ENCODE data around the gene CORO2B.

DNA sequence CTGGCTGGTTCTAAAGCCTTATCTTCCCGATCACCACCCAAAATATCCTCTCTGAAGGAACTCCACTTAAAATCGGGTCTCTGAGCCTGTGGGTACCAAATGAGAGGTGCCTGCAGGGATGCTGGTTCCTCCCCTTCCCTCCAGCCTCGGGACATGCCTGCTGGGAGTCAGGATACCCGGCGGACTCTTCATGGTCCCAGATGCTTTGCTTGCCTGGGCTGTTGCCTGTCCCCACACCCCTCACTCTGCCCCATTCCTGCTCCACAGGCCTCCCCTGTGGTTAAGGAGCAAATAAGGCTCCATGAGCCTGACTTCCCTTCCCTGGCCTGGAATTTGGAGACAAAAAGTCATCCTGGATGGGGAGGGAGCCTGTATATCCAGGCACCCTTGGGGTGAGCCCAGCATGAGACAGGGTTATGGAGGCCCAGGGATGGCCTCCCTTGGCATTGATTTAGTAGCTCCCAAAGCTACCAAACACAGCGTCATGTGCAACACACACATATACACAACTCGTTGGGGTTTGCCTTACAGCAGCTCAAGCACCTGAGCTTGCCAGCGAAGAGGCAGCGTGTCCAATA, 12.3 kb upstream of the CORO2B start:
- TF ChIP-seq, protein P1, sequence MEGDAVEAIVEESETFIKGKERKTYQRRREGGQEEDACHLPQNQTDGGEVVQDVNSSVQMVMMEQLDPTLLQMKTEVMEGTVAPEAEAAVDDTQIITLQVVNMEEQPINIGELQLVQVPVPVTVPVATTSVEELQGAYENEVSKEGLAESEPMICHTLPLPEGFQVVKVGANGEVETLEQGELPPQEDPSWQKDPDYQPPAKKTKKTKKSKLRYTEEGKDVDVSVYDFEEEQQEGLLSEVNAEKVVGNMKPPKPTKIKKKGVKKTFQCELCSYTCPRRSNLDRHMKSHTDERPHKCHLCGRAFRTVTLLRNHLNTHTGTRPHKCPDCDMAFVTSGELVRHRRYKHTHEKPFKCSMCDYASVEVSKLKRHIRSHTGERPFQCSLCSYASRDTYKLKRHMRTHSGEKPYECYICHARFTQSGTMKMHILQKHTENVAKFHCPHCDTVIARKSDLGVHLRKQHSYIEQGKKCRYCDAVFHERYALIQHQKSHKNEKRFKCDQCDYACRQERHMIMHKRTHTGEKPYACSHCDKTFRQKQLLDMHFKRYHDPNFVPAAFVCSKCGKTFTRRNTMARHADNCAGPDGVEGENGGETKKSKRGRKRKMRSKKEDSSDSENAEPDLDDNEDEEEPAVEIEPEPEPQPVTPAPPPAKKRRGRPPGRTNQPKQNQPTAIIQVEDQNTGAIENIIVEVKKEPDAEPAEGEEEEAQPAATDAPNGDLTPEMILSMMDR (IDR thresholded peaks at IDR 0.05): no peak
- no peak for TF ChIP-seq EZH2phosphoT487 (IDR thresholded peaks at IDR 0.05)

Data from neural progenitor cell (in vitro differentiated cells).